ENCODE results near the gene ATP13A3. TPM values are rescaled to one million over a fixed set of nuclear protein-coding genes. Genes with fewer than 3 reads are reported as not detected.
"Not testable (repeated sequence)": the region's sequence is repeated elsewhere in the genome, so short reads cannot be mapped to it uniquely, and the experiment has no call there.

ATP13A3 gene
- 184 and 186 TPM in 2 replicates for total RNA-seq (2014; rRNA removed; shearing (Covaris generic))

- peak; percentile 94 for DNase-seq (ENCODE audit: low read depth)
These were observed at the start of gene ATP13A3 for GRCh38 chr3:194486540-194487288. Gene ATP13A3 (minus strand): TSS chr3:194487002. CDS start chr3:194462190, 24,812 bp downstream.

- not testable (repeated sequence) for DNase-seq (ENCODE audit: low read depth)
These were observed 48.4 kb upstream of the ATP13A3 start for GRCh38 chr3:194535199-194535598.

- DNase-seq (ENCODE audit: low read depth) = no peak
These were observed 47.4 kb upstream of the ATP13A3 start for GRCh38 chr3:194534243-194534642.

GRCh38 chr3:194532591-194532990 lies 45.8 kb upstream of the ATP13A3 start:
- DNase-seq (ENCODE audit: low read depth) = peak; percentile 70

- no peak for DNase-seq (ENCODE audit: low read depth)
These were observed 40.9 kb upstream of the ATP13A3 start for GRCh38 chr3:194527726-194528125.

DNA sequence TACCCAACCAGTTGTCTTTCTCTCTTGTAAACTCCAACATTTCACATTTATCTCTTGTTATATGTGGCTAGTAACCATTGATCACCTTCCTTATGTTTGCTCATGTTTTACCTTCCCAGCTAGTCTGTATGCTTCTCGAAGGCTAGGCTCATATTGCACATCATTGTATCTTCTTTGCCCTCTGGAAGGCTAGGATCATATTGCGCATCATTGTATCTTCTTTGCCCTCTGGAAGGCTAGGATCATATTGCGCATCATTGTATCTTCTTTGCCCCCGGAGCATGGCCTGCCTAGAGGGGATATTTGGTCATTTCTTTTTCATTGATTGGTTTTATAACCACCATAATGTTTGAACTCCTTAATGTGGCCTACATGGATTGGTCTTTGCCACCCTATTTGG lies 39.4 kb upstream of the ATP13A3 start:
- DNase-seq (ENCODE audit: low read depth) = no peak

DNA sequence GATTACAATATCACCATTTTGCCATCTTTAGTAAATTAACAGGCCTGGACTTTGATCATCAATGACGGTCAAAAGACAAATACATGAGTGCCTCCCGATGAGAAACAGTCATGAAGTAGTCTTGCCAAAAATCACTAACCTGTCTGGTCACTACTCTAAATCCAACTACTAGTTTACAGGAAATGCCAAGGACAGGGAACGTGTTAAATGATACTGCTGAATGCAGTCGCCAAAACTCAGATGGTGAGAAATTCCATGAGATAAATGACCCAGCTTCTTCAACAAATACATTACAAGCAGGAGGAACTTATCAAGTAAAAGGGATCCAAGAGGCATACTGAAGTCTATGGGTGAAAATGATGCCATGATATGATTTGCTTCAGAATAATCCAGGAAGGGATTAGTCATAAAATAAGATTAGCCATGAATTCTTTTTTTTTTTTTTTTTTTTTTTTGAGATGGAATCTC lies 35.8 kb upstream of the ATP13A3 start:
- DNase-seq (ENCODE audit: low read depth) = peak; percentile 25

GRCh38 chr3:194521510-194522260 lies 34.9 kb upstream of the ATP13A3 start:
- DNase-seq (ENCODE audit: low read depth) = peak; percentile 23

GRCh38 chr3:194520682-194521162 lies 33.9 kb upstream of the ATP13A3 start:
- peak; percentile 46 for DNase-seq (ENCODE audit: low read depth)

- DNase-seq (ENCODE audit: low read depth) = not testable (repeated sequence)
These were observed 33.4 kb upstream of the ATP13A3 start for GRCh38 chr3:194520201-194520600.

DNA sequence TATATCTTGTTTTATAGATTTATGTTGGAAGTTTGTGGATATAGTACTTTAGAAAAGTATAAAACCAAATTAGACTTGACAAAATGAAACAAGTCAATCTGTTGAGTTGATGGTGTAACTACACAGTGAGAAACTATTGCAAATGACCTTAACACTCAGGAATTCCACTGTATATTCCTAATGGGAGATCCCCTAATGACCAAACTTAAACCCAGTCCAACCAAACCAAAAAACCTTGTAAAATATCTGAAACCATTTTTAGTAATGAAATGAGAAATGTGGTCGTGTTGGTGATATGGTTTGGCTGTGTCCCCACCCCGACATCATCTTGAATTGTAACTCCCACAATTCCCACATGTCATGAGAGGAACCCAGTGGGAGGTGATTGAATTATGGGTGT lies 31.9 kb upstream of the ATP13A3 start:
- DNase-seq (ENCODE audit: low read depth) = peak; percentile 29

DNA sequence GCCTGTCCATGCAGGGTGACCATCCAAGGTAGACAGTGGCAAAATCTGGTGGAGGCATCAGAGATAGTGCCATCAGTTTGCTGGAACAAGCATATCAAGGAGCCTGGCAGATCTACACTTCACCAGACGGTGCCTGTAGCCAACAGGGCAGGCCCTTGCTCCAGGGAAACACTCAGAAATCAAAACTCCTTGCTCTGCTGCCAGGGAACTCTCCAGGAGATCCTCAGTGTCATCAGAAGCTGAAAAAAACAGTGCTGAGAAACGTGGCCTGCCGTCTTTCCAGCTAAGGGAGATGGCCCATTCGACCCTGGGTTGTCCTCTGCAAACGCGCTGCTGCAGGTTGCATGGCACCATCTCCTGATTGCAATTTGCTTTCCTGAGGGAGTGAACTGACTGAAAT lies 30.5 kb upstream of the ATP13A3 start:
- no peak for DNase-seq (ENCODE audit: low read depth)

GRCh38 chr3:194514626-194515025 lies 27.8 kb upstream of the ATP13A3 start:
- DNase-seq (ENCODE audit: low read depth) = no peak

- DNase-seq (ENCODE audit: low read depth) = no peak
These were observed 26.2 kb upstream of the ATP13A3 start for GRCh38 chr3:194512895-194513601.

DNA sequence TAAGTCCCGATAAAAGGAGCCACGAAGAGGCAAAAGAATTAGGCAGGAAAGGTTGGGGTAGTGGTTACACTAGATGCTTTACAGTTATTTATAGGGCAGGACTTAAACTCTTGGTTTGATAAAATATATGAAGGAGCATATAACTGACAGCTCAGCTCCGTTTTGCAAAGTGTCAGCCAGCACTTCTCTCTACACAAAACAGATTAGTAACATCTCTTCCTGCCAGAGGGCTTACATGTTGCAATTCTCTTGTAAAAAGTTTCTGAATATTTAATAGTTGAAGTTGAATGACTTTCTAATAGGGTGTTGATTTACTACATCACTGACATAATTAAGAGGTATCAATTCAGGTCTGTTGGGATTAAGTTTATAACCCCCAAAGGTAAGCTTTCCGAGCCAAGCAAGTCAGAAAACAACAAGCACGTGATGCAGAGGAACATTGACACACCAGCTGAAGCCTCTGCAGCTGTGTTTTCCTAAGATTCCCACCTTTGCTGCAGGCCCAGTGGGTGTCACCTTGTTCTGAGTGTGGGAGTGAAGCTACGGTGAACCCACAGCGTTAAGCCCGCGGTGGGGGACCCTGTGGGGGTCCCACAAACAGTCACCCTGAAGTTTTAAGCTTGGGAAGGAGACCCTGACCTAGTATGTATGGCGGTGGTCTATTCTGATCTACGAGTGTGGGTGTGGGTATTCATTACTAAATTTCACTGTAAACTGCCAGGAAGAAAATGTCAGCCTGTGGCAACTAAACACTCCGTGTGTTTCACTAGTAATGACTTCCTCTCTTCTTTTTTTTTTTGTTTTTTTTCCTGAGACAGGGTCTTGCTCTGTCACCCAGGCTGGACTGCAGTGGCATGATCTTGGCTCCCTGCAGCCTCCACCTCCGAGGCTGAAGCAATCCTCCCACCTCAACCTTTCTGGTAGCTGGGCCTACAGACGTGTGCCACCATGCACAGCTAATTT lies 22.0 kb upstream of the ATP13A3 start:
- no peak for DNase-seq (ENCODE audit: low read depth)

- DNase-seq (ENCODE audit: low read depth) = no peak
These were observed 20.8 kb upstream of the ATP13A3 start for GRCh38 chr3:194507571-194507970.

DNA sequence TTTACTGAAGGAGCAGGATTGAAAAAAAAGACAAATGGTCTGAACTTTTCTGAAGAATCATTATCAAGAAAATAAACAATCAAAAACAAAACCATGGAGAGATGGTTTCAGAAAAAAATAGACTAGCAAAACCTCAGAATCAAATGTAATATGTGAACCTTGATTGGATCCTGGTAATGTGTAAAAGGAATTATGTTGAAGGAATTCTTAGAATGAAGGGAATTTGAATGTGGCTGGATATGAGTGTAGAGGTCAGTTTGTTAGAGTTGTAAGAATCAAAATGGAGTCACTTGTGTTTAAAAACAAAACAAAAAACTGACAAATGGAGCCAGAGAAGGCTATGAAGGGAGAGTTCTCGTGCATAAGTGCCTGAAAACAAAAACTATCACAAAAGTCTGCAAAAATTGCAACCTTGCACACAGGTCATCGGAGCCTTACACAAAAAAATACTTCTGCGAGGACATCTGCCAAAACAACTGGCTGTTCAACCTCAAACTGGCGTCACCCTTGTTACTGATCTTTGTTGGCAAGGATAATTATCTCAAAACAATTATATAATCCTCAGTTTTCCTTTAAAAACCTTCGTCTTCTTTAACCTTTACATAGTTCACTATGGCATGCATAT lies 19.1 kb upstream of the ATP13A3 start:
- DNase-seq (ENCODE audit: low read depth) = no peak

- no peak for DNase-seq (ENCODE audit: low read depth)
These were observed 18.1 kb upstream of the ATP13A3 start for GRCh38 chr3:194504861-194505260.

DNA sequence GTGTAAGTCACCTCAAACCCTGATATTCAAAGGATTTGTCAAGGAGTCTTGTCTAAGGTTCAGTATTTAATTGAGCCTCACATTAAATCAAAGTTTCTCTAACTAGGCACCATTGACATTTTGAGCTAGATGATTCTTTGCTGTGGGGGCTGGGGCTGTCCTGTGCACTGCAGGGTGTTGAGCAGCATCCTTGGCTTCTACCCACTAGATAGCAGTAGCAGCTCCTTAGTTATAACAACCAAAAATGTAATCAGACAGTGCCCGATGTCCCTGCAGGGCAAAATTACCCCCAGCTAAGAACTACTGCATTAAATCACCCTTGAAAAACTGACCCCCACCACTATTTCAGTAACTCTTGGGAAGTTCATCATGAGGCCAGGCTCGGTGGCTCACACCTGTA lies 17.3 kb upstream of the ATP13A3 start:
- DNase-seq (ENCODE audit: low read depth) = no peak

GRCh38 chr3:194503081-194503531 lies 16.3 kb upstream of the ATP13A3 start:
- DNase-seq (ENCODE audit: low read depth) = no peak

Data from Daoy (cell line).